ENCODE measurements around the gene BCL2L15. TPM values are rescaled to one million over a fixed set of nuclear protein-coding genes. Genes with fewer than 3 reads are reported as not detected.

The BCL2L15 gene
- total and polyA plus RNA-seq, 2 of the 13 experiments (the other 11 are each of a cell fraction or from before 2014, with no cell fraction given), result 0.03 to 0.27 TPM

DNA sequence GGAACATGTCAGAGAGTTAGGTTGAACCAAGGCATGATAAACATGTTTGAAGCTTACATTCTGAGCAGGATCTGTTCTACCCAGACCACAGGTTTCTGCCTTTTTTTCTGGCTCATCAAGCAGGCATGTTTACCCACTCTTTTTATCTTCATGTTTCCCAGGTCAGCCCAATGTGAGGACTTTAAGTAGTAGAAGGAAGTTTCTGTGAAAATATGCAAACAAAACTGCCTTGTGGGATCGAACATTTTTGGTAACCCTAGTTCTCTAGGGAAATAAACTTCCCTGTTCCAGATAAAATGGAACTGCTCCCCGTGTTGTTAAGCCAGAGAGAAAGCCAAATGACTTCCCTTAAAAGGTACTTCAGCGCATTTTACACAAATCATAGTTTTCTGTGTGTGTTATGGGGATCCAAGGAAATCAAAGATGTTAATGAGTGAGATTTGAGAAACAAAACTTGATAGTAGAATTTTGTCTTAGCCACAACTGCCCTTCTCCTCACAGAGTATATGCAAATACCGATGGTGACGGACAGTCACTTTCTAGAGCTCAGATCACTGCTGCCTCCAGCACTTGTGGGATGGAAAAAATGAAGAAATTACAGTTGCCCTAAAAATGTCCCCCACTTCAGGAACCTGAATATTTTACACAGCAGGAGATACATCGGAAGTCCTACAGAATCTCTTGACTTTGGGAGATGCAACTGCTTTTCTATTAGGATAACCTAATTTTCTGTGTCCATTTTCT lies 41.0 kb upstream of the BCL2L15 start:
- ChIA-PET POLR2A (interaction anchor here (1.3 to 4.4 kb wide), 12 partner anchors 8 to 169 kb away, joined by 4 to 102 read pairs (median 8); partner anchors contain the start of genes AP4B1, DCLRE1B, PHTF1 and RSBN1), CTCF (ENCODE audit: low intra/inter-chr PET ratio, low total read pairs) (interaction anchor here (1.1 kb wide), 1 partner anchor 23 kb away, joined by 3 read pairs; the partner anchor contains the start of genes AP4B1 and DCLRE1B)
- intact Hi-C loops (cut with micrococcal nuclease; ENCODE audit: unreplicated experiment), result loop anchor here (2.0 kb wide), 1 partner anchor 94 kb away; no protein-coding TSS in a partner anchor
- H3K27ac ChIP-seq (ENCODE audit: extremely low read length, insufficient read depth, low read length), result peak overlapping the region; percentile 99
- peak; percentile 48 for FAIRE-seq
- BruUV-seq (replicated peaks), result TSS peak; percentile 90
- ATAC-seq, result peak; percentile 26
- peak overlapping the region; percentile 90 to 99 (median 99) for H3K4me3 ChIP-seq (replicated peaks in 1 of 3; ENCODE audit: insufficient read depth in 1 of 3, low read depth in 2 of 3, low read length in 3 of 3)
- H3K4me2 ChIP-seq (ENCODE audit: low read depth, low read length), result peak overlapping the region; percentile 85
- peaks cover 16% of the 10 kb centered on the region for H4K20me1 ChIP-seq (ENCODE audit: insufficient read depth, low read length)
- H3K9ac ChIP-seq (ENCODE audit: insufficient read depth, low read depth, low read length), result peak overlapping the region; percentile 96
- WGBS (ENCODE audit: low lambda C conversion rate), result 1% methylated on average over 6 of the region's 6 CpGs
- peaks cover 46% of the 10 kb centered on the region for H3K4me1 ChIP-seq (ENCODE audit: insufficient read depth, low read length)
- H3K79me2 ChIP-seq (ENCODE audit: insufficient read depth, low read length), result peaks cover 35% of the 10 kb centered on the region
- in situ Hi-C loops (cut with HindIII; ENCODE audit: extremely low pct_ligation_motif_present, low pct_unique_long_range_greater_than_20kb), result no loop called here
- peak; percentile 28 for DNase-seq (ENCODE audit: low spot score)
- no peaks in the 10 kb centered on the region for H3K9me3 ChIP-seq (ENCODE audit: low read length)
- H3K27me3 ChIP-seq (ENCODE audit: control insufficient read depth in 1 of 2, insufficient read depth in 2 of 2, low read length in 2 of 2), result no peaks in the 10 kb centered on the region; a peak in 1 of 5 replicates
- no peaks in the 10 kb centered on the region for H3K36me3 ChIP-seq (replicated peaks in 1 of 2; ENCODE audit: control insufficient read depth in 1 of 2, insufficient read depth in 2 of 2, low read length in 2 of 2)
- H2AFZ ChIP-seq (ENCODE audit: low read length), result peak overlapping the region; percentile 84
- TF ChIP-seq ZNF577 (CRISPR knock-in tag; IDR thresholded peaks at IDR 0.05; ENCODE audit: borderline replicate concordance, low read depth) (no peak), HNRNPUL1 (IDR thresholded peaks at IDR 0.05; ENCODE audit: low read depth, low read length) (no peak), DMAP1 (CRISPR knock-in tag; IDR thresholded peaks at IDR 0.05) (no peak), SCMH1 (CRISPR knock-in tag; IDR thresholded peaks at IDR 0.05; ENCODE audit: borderline replicate concordance) (no peak), ZNF790 (CRISPR knock-in tag; IDR thresholded peaks at IDR 0.05; ENCODE audit: borderline replicate concordance) (no peak), ZNF619 (CRISPR knock-in tag; IDR thresholded peaks at IDR 0.05) (no peak), CHD2 (IDR thresholded peaks at IDR 0.05; ENCODE audit: low read depth, low read length) (no peak), ZNF644 (CRISPR knock-in tag; IDR thresholded peaks at IDR 0.05; ENCODE audit: low read depth) (no peak), GTF3A (CRISPR knock-in tag; conservative IDR thresholded peaks at IDR 0.05) (no peak), MLLT10 (CRISPR knock-in tag; IDR thresholded peaks at IDR 0.05) (no peak), ELF3 (CRISPR knock-in tag; IDR thresholded peaks at IDR 0.05) (0 out of 2 replicates have a peak, but pooled peaks have one; percentile 29), FOXA3 (CRISPR knock-in tag; IDR thresholded peaks at IDR 0.05) (peak; percentile 58), SETDB1 (CRISPR knock-in tag; IDR thresholded peaks at IDR 0.05; ENCODE audit: borderline replicate concordance) (no peak)
- TF ChIP-seq, protein P1, sequence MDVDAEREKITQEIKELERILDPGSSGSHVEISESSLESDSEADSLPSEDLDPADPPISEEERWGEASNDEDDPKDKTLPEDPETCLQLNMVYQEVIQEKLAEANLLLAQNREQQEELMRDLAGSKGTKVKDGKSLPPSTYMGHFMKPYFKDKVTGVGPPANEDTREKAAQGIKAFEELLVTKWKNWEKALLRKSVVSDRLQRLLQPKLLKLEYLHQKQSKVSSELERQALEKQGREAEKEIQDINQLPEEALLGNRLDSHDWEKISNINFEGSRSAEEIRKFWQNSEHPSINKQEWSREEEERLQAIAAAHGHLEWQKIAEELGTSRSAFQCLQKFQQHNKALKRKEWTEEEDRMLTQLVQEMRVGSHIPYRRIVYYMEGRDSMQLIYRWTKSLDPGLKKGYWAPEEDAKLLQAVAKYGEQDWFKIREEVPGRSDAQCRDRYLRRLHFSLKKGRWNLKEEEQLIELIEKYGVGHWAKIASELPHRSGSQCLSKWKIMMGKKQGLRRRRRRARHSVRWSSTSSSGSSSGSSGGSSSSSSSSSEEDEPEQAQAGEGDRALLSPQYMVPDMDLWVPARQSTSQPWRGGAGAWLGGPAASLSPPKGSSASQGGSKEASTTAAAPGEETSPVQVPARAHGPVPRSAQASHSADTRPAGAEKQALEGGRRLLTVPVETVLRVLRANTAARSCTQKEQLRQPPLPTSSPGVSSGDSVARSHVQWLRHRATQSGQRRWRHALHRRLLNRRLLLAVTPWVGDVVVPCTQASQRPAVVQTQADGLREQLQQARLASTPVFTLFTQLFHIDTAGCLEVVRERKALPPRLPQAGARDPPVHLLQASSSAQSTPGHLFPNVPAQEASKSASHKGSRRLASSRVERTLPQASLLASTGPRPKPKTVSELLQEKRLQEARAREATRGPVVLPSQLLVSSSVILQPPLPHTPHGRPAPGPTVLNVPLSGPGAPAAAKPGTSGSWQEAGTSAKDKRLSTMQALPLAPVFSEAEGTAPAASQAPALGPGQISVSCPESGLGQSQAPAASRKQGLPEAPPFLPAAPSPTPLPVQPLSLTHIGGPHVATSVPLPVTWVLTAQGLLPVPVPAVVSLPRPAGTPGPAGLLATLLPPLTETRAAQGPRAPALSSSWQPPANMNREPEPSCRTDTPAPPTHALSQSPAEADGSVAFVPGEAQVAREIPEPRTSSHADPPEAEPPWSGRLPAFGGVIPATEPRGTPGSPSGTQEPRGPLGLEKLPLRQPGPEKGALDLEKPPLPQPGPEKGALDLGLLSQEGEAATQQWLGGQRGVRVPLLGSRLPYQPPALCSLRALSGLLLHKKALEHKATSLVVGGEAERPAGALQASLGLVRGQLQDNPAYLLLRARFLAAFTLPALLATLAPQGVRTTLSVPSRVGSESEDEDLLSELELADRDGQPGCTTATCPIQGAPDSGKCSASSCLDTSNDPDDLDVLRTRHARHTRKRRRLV (CRISPR knock-in tag; IDR thresholded peaks at IDR 0.05), result peak; percentile 42; the same call in 1 of the 2 replicates
- TF ChIP-seq, protein P2, sequence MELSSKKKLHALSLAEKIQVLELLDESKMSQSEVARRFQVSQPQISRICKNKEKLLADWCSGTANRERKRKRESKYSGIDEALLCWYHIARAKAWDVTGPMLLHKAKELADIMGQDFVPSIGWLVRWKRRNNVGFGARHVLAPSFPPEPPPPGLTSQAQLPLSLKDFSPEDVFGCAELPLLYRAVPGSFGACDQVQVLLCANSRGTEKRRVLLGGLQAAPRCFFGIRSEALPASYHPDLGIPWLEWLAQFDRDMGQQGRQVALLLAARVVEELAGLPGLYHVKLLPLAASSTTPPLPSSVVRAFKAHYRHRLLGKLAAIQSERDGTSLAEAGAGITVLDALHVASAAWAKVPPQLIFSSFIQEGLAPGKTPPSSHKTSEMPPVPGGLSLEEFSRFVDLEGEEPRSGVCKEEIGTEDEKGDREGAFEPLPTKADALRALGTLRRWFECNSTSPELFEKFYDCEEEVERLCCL (CRISPR knock-in tag; IDR thresholded peaks at IDR 0.05; ENCODE audit: borderline replicate concordance), result no peak

Measured in HepG2 (cell line).